ENCODE measurements around the gene STRADB. TPM values are rescaled to one million over a fixed set of nuclear protein-coding genes. Genes with fewer than 3 reads are reported as not detected.

The STRADB gene
- polyA plus RNA-seq, 1 donor from 2014 or later: 74.8 TPM

DNA sequence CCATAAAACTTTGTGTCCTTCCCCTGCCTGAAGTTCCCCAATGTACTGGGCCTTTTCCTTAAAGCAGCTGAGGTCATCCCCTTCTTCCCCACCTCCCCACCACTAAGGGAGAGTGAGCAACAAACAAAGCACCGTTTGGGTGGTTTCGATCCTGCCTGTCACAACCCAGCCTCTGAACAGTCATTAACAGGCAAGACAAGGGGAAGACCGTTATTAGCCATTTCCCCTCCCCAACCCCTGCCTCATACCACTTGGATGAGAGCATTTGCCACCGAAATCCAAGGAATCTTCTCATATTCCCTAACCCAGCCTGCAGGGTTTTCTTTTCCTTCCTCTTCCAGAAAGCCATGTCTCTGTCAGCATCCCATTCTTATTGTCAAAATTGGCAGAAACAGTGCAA, 65.6 kb downstream of the STRADB start:
- Histone ChIP-seq H3K27me3 (ENCODE audit: insufficient read depth, low read depth, low read length) (no peaks in the 10 kb centered on the region), H3F3A (ENCODE audit: insufficient read depth, low read length, poor library complexity, severe bottlenecking) (no peaks in the 10 kb centered on the region), H3K9me3 (ENCODE audit: low read length) (no peaks in the 10 kb centered on the region), H2AFZ (ENCODE audit: low read depth, low read length) (no peak overlapping the region), H3K36me3 (ENCODE audit: insufficient read depth, low read length) (no peaks in the 10 kb centered on the region), H3K27ac (ENCODE audit: low read length) (no peak overlapping the region), H3K4me2 (ENCODE audit: low read length) (no peak overlapping the region), H3K79me2 (replicated peaks; ENCODE audit: insufficient read depth, low read length) (no peaks in the 10 kb centered on the region), H4K20me1 (ENCODE audit: insufficient read depth) (no peaks in the 10 kb centered on the region), H3K9me2 (ENCODE audit: insufficient read depth, low read length) (no peaks in the 10 kb centered on the region), H3K9ac (ENCODE audit: low read length) (no peak overlapping the region), H3K4me3 (ENCODE audit: low read length) (no peak overlapping the region)
- no peak for TF ChIP-seq POLR2AphosphoS5 (IDR thresholded peaks at IDR 0.05)
- no peak for TF ChIP-seq TAF1 (IDR thresholded peaks at IDR 0.05; ENCODE audit: low read depth)
- no peak for TF ChIP-seq REST (IDR thresholded peaks at IDR 0.05; ENCODE audit: borderline replicate concordance)
- TF ChIP-seq, protein P1, sequence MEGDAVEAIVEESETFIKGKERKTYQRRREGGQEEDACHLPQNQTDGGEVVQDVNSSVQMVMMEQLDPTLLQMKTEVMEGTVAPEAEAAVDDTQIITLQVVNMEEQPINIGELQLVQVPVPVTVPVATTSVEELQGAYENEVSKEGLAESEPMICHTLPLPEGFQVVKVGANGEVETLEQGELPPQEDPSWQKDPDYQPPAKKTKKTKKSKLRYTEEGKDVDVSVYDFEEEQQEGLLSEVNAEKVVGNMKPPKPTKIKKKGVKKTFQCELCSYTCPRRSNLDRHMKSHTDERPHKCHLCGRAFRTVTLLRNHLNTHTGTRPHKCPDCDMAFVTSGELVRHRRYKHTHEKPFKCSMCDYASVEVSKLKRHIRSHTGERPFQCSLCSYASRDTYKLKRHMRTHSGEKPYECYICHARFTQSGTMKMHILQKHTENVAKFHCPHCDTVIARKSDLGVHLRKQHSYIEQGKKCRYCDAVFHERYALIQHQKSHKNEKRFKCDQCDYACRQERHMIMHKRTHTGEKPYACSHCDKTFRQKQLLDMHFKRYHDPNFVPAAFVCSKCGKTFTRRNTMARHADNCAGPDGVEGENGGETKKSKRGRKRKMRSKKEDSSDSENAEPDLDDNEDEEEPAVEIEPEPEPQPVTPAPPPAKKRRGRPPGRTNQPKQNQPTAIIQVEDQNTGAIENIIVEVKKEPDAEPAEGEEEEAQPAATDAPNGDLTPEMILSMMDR (IDR thresholded peaks at IDR 0.05; ENCODE audit: poor library complexity, severe bottlenecking): no peak
- TF ChIP-seq SMC3 (conservative IDR thresholded peaks at IDR 0.05; ENCODE audit: poor library complexity): no peak

DNA sequence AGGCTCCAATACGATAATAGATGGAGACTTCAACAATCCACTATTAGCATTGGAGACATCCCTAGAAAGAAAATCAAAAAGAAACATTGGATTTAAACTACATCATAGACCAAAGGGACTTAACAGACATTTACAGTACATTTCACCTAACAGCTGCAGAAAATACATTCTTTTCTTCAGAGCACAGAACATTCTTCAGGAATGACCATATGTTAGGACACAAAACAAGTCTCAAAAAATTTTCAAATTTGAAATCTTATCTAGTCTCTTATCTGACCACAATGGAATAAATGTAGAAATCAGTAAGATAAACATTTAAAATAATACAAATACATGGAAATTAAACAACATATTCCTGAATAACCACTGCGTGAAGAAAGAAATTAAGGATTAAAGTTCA, 68.7 kb downstream of the STRADB start:
- H3K79me2 ChIP-seq (replicated peaks; ENCODE audit: insufficient read depth, low read length): no peaks in the 10 kb centered on the region
- H3K27me3 ChIP-seq (ENCODE audit: insufficient read depth, low read depth, low read length): no peaks in the 10 kb centered on the region

More for the DNA sequence above, 68.7 kb downstream of the STRADB start:
- no peaks in the 10 kb centered on the region for H3K36me3 ChIP-seq (ENCODE audit: insufficient read depth, low read length)
- H3F3A ChIP-seq (ENCODE audit: insufficient read depth, low read length, poor library complexity, severe bottlenecking): no peaks in the 10 kb centered on the region
- no peaks in the 10 kb centered on the region for H3K9me3 ChIP-seq (ENCODE audit: low read length)
- TF ChIP-seq POLR2AphosphoS5 (IDR thresholded peaks at IDR 0.05) (no peak), EZH2 (IDR thresholded peaks at IDR 0.05; ENCODE audit: borderline replicate concordance, insufficient read depth, low read length, poor library complexity, severe bottlenecking) (no peak), REST (IDR thresholded peaks at IDR 0.05; ENCODE audit: borderline replicate concordance) (no peak), MXI1 (conservative IDR thresholded peaks at IDR 0.05; ENCODE audit: poor library complexity, severe bottlenecking) (no peak), RAD21 (conservative IDR thresholded peaks at IDR 0.05) (no peak), EP300 (conservative IDR thresholded peaks at IDR 0.05; ENCODE audit: poor library complexity, severe bottlenecking) (no peak), SMC3 (conservative IDR thresholded peaks at IDR 0.05; ENCODE audit: poor library complexity) (no peak), TAF1 (IDR thresholded peaks at IDR 0.05; ENCODE audit: low read depth) (no peak)
- TF ChIP-seq, protein P1 (IDR thresholded peaks at IDR 0.05; ENCODE audit: poor library complexity, severe bottlenecking): no peak
- H3K27ac ChIP-seq (ENCODE audit: low read length): no peak overlapping the region
- H3K9me2 ChIP-seq (ENCODE audit: insufficient read depth, low read length): no peaks in the 10 kb centered on the region
- no peak overlapping the region for H3K4me2 ChIP-seq (ENCODE audit: low read length)
- no peaks in the 10 kb centered on the region for H4K20me1 ChIP-seq (ENCODE audit: insufficient read depth)
- no peak overlapping the region for H3K4me3 ChIP-seq (ENCODE audit: low read length)
- no peak overlapping the region for H2AFZ ChIP-seq (ENCODE audit: low read depth, low read length)
- no peak overlapping the region for H3K9ac ChIP-seq (ENCODE audit: low read length)

Measured in neural cell (in vitro differentiated cells).